MM.1S (cell line): ENCODE results near the gene RIOK2.

Experiments used
- DNase-seq: peaks from one replicate; pipeline ENCODE4 v3.0.0-alpha.2; 2015
- H2AFZ ChIP-seq: fragments of 300-600 bp; sonication (generic); 2 replicates; pipeline ENCODE4 v1.6.0; 2016; ENCODE audit warnings: antibody characterized with exemption, low read length
- H3F3A ChIP-seq: fragments of 300-600 bp; sonication (generic); 2 replicates; pipeline ENCODE4 v1.6.1; 2016; ENCODE audit warnings: mild to moderate bottlenecking, antibody characterized with exemption, low read length, moderate library complexity, mixed read lengths; ENCODE audit not compliant: insufficient read depth
- H3K27ac ChIP-seq: fragments of 300-600 bp; sonication (generic); 2 replicates; pipeline ENCODE4 v1.5.1; 2016; ENCODE audit warnings: mild to moderate bottlenecking, low read length
- H3K27me3 ChIP-seq: fragments of 300-600 bp; sonication (generic); replicated peaks from 2 replicates; pipeline ENCODE4 v1.6.0; 2016; ENCODE audit warnings: low read length; ENCODE audit not compliant: insufficient read depth
- H3K36me3 ChIP-seq: fragments of 300-600 bp; sonication (generic); replicated peaks from 2 replicates; pipeline ENCODE4 v1.6.1; 2016; ENCODE audit warnings: mild to moderate bottlenecking, low read length, mixed read lengths; ENCODE audit not compliant: insufficient read depth
- H3K4me1 ChIP-seq: fragments of 300-600 bp; sonication (generic); 2 replicates; pipeline ENCODE4 v1.6.1; 2016; ENCODE audit warnings: low read length, mixed read lengths
- H3K4me2 ChIP-seq: fragments of 300-600 bp; sonication (generic); 2 replicates; pipeline ENCODE4 v1.6.0; 2016; ENCODE audit warnings: low read depth, low read length
- H3K4me3 ChIP-seq: fragments of 300-600 bp; sonication (generic); 2 replicates; pipeline ENCODE4 v1.5.1; 2016; ENCODE audit warnings: low read length, mixed read lengths
- H3K79me2 ChIP-seq: fragments of 300-600 bp; sonication (generic); 2 replicates; pipeline ENCODE4 v1.6.1; 2016; ENCODE audit warnings: mixed run types, low read length, mixed read lengths
- H3K9ac ChIP-seq: fragments of 300-600 bp; sonication (generic); 2 replicates; pipeline ENCODE4 v1.6.1; 2016; ENCODE audit warnings: low read length, mixed read lengths
- H3K9me2 ChIP-seq: fragments of 300-600 bp; sonication (generic); replicated peaks from 2 replicates; pipeline ENCODE4 v1.6.1; 2016; ENCODE audit warnings: mild to moderate bottlenecking, low read length, mixed read lengths; ENCODE audit not compliant: insufficient read depth
- H3K9me3 ChIP-seq: fragments of 300-600 bp; sonication (generic); replicated peaks from 2 replicates; pipeline ENCODE4 v1.6.1; 2016; ENCODE audit warnings: mild to moderate bottlenecking, low read length, mixed read lengths; ENCODE audit not compliant: insufficient read depth
- H4K20me1 ChIP-seq: fragments of 300-600 bp; sonication (generic); 2 replicates; pipeline ENCODE4 v1.6.1; 2016; ENCODE audit warnings: mild to moderate bottlenecking, low read length, moderate library complexity, mixed read lengths; ENCODE audit not compliant: insufficient read depth
- CTCF ChIP-seq: fragments of 300-600 bp; sonication (generic); IDR thresholded peaks from 2 replicates; pipeline ENCODE4 v1.5.1; 2016; ENCODE audit warnings: antibody characterized with exemption, low read length, mixed read lengths
- EZH2 ChIP-seq: fragments of 300-600 bp; sonication (generic); optimal IDR thresholded peaks from 2 replicates; pipeline ENCODE3; 2017; ENCODE audit warnings: low read depth, mild to moderate bottlenecking, antibody characterized with exemption, low read length, mixed read lengths
- EZH2phosphoT487 ChIP-seq: fragments of 300-600 bp; sonication (generic); IDR thresholded peaks from 2 replicates; pipeline ENCODE4 v1.6.1; 2018; ENCODE audit warnings: antibody characterized with exemption, low read length

Gene RIOK2

GRCh38 chr5:97162045-97162444 lies 21.0 kb downstream of the RIOK2 start:
- no peak for TF ChIP-seq EZH2phosphoT487
- TF ChIP-seq CTCF: peak; percentile 94
- H4K20me1 ChIP-seq: no peaks in the 10 kb centered on the region
- H3K9ac ChIP-seq: no peak overlapping the region
- H3K4me1 ChIP-seq: 0 out of 2 replicates have a peak, but pooled peaks cover under 1% of the 10 kb centered on the region
- H3K4me3 ChIP-seq: no peak overlapping the region
- no peak overlapping the region for H3K4me2 ChIP-seq
- no peaks in the 10 kb centered on the region for H3K9me2 ChIP-seq
- peaks cover 7% of the 10 kb centered on the region; the same call in 1 of the 2 replicates for H3F3A ChIP-seq
- no peaks in the 10 kb centered on the region for H3K27me3 ChIP-seq
- H3K79me2 ChIP-seq: no peaks in the 10 kb centered on the region
- no peaks in the 10 kb centered on the region for H3K9me3 ChIP-seq
- no peaks in the 10 kb centered on the region; the same call in 1 of the 2 replicates for H3K36me3 ChIP-seq
- no peak overlapping the region for H2AFZ ChIP-seq
- peak; percentile 59 for DNase-seq
- H3K27ac ChIP-seq: no peak overlapping the region

- no peaks in the 10 kb centered on the region for H3K9me2 ChIP-seq
- H4K20me1 ChIP-seq: no peaks in the 10 kb centered on the region
- H2AFZ ChIP-seq: no peak overlapping the region
- H3F3A ChIP-seq: peaks cover 3% of the 10 kb centered on the region; the same call in 1 of the 2 replicates
- H3K9ac ChIP-seq: no peak overlapping the region
- H3K36me3 ChIP-seq: no peaks in the 10 kb centered on the region; the same call in 1 of the 2 replicates
- DNase-seq: no peak
- no peak overlapping the region for H3K4me3 ChIP-seq
- H3K4me2 ChIP-seq: no peak overlapping the region
- no peaks in the 10 kb centered on the region for H3K9me3 ChIP-seq
- no peaks in the 10 kb centered on the region for H3K79me2 ChIP-seq
- H3K27ac ChIP-seq: no peak overlapping the region
- H3K4me1 ChIP-seq: no peaks in the 10 kb centered on the region
- H3K27me3 ChIP-seq: no peaks in the 10 kb centered on the region
- TF ChIP-seq EZH2 (no peak), CTCF (no peak), EZH2phosphoT487 (no peak)
Observed at GRCh38 chr5:97157689-97158088, 25.4 kb downstream of the RIOK2 start.

GRCh38 chr5:97151370-97151769 lies 31.7 kb downstream of the RIOK2 start:
- Histone ChIP-seq H3K27ac (no peak overlapping the region), H3K79me2 (no peaks in the 10 kb centered on the region), H3K4me2 (no peak overlapping the region), H3F3A (no peaks in the 10 kb centered on the region), H3K4me3 (no peak overlapping the region), H3K4me1 (no peaks in the 10 kb centered on the region), H2AFZ (no peak overlapping the region), H3K9me2 (no peaks in the 10 kb centered on the region), H4K20me1 (no peaks in the 10 kb centered on the region), H3K27me3 (no peaks in the 10 kb centered on the region), H3K9ac (no peak overlapping the region), H3K9me3 (no peaks in the 10 kb centered on the region), H3K36me3 (no peaks in the 10 kb centered on the region)
- no peak for DNase-seq
- TF ChIP-seq CTCF (no peak), EZH2phosphoT487 (no peak), EZH2 (no peak)
